GM21526 (cell line): ENCODE data around the gene MYO5A.
"Not testable (repeated sequence)": the region's sequence is repeated elsewhere in the genome, so short reads cannot be mapped to it uniquely, and the experiment has no call there.

Experiments
- ATAC-seq: cut with Tn5 transposase; IDR thresholded peaks from one replicate; pipeline ENCODE4 v1.9.1; 2021; ENCODE audit warnings: moderate library complexity; ENCODE audit not compliant: unreplicated experiment, low FRiP score

MYO5A gene

GRCh38 chr15:52528564-52529340, at the start of gene MYO5A:
Gene MYO5A (minus strand): TSS chr15:52528880. CDS start chr15:52528806, 74 bp downstream.
- peak; percentile 79 for ATAC-seq

GRCh38 chr15:52576692-52577091, 48.0 kb upstream of the MYO5A start:
- no peak for ATAC-seq

DNA sequence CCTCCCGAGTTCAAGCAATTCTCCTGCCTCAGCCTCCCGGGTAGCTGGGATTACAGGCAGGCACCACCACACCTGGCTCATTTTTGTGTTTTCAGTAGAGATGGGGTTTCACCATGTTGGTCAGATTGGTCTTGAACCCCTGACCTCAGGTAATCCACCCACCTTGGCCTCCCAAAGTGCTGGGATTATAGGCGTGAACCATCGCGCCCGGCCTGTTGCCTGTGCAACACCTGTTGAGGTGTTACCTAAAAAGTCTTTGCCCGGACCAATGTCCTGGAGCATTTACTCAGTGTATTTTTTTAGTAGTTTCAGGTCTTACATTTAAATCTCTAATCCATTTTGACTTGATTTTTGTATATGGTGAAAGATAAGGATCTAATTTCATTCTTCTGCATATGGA, 46.9 kb upstream of the MYO5A start:
- ATAC-seq, result not testable (repeated sequence)

GRCh38 chr15:52575072-52575471, 46.4 kb upstream of the MYO5A start:
- no peak for ATAC-seq

- ATAC-seq, result not testable (repeated sequence)
These were observed 45.9 kb upstream of the MYO5A start for GRCh38 chr15:52574623-52575022.

GRCh38 chr15:52568601-52569585, 40.2 kb upstream of the MYO5A start, which contains the start of gene ARPP19:
Gene ARPP19 (minus strand): TSS chr15:52569030. CDS start chr15:52568892, 138 bp downstream.
- peak; percentile 52 for ATAC-seq

DNA sequence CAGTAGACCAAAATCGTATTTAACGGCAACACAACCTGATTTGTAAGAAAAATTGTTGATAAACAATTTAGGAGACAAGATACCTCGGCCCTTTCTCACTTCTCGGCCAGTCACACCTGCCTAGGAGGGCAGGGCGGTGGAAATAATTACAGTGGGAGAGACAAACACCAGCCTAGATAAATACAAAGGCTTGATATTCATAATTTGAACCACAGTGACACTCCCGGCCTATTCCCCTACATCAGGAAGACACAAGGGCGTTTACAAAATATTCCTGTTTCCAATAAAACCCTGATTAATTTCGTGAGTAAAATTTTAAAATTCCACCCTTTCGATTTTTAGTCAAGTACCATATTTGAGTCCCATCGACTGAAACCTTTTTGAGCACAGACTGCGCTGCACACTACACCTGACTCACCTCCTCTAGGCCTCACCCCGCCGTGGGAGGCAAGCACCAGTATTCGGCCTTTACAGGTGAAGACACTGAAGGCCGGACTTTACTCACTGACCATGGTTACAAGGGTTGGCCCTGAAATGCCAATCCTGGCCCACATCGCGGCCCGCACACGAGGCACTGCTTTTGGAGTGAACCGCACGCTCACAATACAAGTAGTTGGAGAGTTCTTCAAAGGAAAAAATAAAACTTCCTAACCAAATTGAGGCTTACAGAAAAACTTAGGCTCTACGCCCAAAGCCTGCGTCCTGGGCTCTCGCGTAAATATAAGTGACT, 39.4 kb upstream of the MYO5A start:
- no peak for ATAC-seq

DNA sequence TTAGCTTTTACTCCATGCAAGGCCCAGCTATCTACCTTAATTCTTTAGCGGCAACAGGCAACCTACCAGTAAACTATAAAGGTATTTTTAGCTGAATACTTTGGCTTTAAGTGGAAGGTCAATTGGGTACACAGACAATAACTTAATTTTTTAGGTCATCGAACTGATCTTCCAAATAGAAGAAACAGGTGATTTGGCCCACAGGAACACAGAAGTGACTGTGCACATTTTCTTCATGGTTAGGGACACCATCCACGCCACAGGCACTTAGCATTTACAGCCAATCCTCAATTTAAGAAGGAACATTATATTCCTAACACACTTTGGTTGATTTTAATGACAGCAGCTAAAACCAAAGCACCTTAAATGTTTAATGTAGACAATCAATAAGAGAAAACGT, 38.2 kb upstream of the MYO5A start:
- ATAC-seq, result no peak

- peak; percentile 45 for ATAC-seq
These were observed 37.0 kb upstream of the MYO5A start for GRCh38 chr15:52565417-52566358.

GRCh38 chr15:52563501-52564060, 34.9 kb upstream of the MYO5A start:
- no peak for ATAC-seq

GRCh38 chr15:52559575-52559974, 30.9 kb upstream of the MYO5A start:
- no peak for ATAC-seq

- ATAC-seq, result no peak
These were observed 30.3 kb upstream of the MYO5A start for GRCh38 chr15:52559022-52559421.

DNA sequence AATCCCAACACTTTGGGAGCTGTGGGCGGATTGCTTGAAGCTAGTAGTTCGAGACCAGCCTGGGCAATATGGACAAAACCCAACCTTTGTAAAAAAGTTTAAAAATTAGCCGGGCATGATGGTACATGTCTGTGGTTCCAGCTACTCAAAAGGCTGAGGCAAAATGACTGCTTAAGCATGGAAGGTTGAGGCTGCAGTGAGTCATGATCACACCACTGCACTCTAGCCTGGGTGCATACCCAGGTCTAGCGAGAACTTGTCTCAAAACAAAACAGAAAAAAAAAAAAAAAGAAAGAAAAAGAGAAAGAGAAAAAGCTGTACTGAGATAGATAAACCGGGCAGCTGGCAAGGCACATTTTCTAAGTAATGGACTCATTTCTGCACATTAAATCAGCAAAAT, 29.5 kb upstream of the MYO5A start:
- ATAC-seq, result peak; percentile 54

DNA sequence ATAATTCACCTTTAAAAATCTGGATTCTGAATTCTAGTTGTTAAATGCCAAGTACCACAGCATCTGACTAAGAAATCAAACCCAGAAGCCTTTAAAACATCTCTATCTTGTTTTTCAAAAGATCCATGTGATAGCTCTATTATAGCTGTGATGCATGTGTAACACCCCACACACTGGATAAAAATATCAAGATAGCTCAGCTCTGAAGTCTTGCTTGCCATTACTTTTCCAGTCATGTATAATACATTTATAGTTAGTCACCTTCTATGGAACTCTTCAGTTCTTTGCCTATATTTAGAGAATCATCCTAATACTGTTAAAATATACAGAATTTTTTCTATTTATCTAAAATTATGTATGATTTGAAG, 28.6 kb upstream of the MYO5A start:
- ATAC-seq, result no peak

- no peak for ATAC-seq
These were observed 28.0 kb upstream of the MYO5A start for GRCh38 chr15:52556524-52557273.

- no peak for ATAC-seq
These were observed 23.6 kb upstream of the MYO5A start for GRCh38 chr15:52552303-52552702.

- ATAC-seq, result no peak
These were observed 23.1 kb upstream of the MYO5A start for GRCh38 chr15:52551762-52552161.

- not testable (repeated sequence) for ATAC-seq
These were observed 22.5 kb upstream of the MYO5A start for GRCh38 chr15:52551186-52551585.
